Esophagus muscularis mucosa (tissue), 3 donors: ENCODE measurements around the gene DCC.

Experiments
- CTCF ChIP-seq, 3 experiments: fragments of 200-600 bp in 2 of 3; fragments of 450-650 bp in 1 of 3; sonication (generic) in 2 of 3; IDR thresholded peaks; one replicate each; pipeline ENCODE4 v1.5.1; 2017 to 2019; ENCODE audit warnings: antibody characterized with exemption in 3 of 3, mild to moderate bottlenecking in 2 of 3, moderate library complexity in 1 of 3
- POLR2A ChIP-seq: fragments of 450-650 bp; IDR thresholded peaks from one replicate; pipeline ENCODE4 v1.6.1; 2017; ENCODE audit warnings: antibody characterized with exemption, moderate library complexity, mild to moderate bottlenecking, low read depth

- TF ChIP-seq CTCF (IDR thresholded peaks at IDR 0.05) (no peak), POLR2A (no peak)
Observed at GRCh38 chr18:52401236-52401635, 61.2 kb downstream of the DCC start.
